Effector CD8-positive, alpha-beta T cell (primary cell): Measurements from ENCODE around the gene MEGF6.

Experiments used
- DNase-seq: peaks from one replicate; lab custom pipeline; 2025; lab: John Stamatoyannopoulos, UW

MEGF6 gene

DNA sequence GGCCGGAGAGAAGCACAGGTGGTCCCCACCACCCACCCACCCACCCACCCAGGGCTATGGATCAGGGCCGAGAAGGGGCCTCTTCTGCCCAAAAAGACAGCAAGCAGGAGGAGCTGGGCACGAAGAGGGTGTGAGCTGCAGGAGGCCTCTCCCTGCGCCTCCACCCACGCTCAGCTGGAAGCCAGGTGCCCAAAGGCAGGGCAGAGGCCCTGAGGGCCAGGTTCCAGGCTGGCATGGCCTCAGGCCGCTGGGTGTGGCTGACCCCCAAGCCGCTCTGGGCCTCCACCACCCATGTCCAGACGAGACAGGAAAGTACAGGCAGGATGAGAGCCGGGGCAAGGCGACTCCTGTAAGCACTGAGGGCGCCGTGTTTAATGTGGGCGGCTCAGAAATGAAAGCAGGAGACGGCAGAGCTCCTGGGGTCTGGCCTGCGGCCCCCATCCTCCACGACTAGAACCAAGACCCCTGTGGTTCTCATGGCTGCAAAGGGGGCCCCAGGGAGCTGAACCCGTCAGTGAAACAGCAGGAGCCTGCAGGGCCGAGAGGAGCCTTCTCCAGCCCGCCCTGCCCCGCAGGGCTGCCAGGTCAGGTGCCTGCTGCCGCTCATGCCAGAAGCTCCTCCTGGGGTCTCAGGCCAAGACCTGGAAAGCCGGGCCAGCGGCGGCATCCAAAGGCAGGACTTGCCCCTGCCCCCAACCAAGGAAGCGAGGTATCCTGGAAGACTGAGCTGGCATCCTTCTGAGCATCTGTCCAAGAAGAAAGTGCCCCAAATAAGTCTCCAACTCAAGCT lies 56.0 kb downstream of the MEGF6 start:
- DNase-seq: no peak

DNA sequence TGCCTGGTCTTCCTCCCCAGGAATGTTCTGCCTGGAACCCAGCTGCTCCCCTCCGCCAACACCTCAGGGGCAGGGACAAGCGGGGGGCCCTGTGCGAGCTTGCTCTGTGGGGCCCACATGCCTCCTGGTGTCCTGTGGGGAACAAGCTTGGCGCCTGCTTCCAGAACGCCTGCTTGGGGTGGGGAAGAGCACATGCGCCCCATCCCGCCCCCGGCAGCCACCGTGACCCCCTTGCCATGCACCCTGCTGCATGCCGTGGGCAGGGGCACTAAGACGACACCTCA lies 57.4 kb downstream of the MEGF6 start:
- DNase-seq: no peak

DNA sequence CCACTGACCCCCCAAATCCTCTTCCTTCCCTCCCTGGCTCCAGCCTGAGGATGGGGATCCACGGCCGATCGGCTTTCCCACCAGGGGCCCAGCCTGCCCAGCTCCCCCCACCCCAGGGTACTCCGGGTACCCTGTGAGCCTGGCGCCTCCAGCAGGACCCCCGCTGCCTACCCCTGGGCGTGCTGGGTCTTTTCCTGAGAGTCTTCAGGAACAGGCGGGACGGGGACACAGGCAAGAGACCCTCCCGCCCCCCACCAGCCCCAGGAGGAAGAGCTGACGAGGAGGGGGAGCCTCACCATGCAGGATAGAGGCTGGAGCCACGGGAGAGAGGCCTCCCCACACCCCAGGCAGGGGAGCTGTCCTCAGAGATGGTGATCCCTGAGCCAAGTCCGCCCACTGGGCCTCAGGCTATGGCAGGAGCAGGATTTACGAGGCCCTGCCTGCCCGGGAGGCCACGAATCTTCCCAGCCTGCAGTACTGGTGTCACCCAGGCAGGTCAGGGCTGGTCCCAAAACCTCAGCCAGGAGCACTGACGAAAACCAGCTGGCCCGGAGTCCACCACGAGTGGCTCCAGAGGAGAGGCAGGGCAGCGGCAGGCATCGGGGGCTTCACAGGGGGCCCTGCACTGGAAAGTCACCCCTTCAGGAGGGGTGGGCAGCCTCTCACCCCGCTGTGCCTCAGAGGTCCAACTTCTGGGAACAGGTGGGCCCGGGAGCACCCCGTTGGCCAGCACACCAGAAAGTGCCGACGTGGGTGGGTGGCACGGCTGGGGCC lies 58.0 kb downstream of the MEGF6 start:
- DNase-seq: no peak

DNA sequence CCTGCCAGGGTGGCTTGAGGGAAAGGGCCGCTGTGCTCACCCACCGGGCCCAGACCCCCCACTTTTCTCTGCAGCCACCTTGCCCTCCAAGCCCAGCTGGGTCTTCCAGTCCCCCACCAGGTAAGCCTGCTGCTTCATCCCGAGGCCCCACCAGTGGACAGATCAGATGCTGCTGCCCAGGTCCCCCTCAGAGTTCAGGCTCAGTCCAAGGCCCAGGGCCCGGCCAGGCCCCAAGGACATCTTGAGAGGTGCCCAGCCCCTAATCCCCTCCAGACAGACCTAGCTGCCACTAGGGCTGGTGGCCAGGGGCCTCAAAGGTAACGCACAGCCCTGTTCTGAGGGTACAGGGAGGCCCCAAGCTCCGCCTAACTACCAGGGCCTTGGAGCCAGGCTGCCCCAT lies 58.6 kb downstream of the MEGF6 start:
- no peak for DNase-seq

DNA sequence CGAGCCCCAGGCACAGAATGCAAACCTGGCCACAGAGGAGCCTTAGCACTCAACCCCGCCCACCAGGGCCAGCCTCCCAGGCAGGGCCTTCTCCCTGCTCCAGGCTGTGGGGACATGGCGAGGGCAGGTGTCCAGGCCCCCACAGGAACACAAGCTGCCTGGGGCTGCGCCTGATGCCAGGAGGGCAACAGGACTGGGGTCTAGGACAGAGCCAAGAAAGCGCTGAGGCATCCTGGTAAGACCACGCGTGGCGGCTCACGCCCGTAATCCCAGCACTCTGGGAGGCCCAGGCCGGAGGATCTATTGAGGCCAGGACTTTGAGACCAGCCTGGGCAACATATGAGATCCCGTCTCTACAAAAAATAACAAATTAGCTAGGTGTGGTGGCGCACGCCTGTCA lies 59.1 kb downstream of the MEGF6 start:
- DNase-seq: no peak

DNA sequence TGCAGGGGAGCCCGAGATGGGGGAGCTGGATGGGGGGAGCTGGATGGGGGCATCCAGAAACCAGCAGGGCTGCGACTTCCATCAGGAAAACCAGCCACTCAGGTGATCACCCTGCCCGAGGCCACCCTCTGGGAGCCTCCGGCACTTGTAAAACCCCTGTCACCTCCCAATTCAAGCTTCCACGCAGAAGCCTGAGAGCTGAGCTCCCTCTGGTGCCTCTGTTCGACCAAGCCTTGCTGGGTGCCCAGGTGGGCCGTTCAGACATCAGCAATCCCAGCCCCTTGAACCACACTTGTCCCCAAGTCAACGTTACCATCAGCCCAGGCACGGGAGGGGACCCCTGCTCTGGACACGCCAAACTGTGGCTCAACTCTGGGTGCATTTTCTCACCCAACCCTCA lies 59.6 kb downstream of the MEGF6 start:
- DNase-seq: no peak

DNA sequence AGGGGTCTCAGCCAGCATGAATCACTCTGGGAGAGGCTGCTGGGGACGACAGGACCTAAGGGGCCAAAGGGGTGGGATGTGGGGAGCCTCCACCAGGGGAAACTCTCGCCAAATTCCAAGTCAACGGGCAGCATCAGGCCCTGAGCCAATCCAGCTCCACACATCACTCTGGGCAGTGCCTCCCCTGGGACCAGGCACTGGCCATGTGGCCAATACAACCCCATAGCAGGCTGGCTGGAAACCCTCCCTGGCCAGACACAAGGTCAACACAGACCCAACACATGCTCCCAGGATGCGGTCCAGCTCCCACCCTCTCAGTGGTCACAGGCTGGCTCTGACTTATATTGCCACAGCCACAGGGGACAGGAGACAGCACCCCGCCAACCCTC lies 60.0 kb downstream of the MEGF6 start:
- no peak for DNase-seq

DNA sequence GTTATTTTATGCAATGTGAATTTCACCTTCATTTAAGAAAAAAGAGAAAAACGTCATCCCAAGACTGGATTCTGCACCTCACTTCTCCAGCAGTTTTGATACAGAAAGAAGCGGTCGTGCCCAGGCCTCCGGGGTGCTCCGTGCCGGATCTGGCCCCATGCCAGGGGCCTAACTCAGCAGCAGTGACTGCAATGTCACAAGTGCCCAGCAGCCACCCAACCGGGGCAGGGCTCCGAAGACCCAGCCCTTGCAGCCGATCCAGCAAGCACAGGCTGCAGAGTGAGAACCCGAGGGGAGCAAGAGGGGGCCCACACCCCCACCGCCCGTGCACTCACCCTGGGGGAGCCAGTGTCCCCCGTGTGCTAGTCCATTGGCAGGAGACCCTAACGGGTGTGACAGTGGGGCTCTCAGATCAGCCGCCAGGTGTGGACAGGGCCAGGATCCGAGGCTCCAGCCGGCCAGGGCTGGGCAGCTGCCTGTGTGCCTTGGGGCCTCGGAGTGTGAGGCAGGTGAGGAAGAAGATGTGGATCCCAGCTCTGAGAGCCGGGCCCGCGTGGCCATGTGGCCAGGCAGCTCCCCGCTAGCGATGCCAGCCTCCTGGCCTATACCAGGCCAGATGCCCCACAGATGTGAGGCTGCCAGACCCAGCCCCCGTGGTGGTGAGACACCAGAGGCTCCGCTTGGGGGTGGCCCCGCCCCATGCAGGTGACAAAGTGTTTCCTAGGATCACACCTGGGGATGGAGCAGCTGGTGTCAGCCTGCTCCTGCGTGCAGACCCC lies 60.6 kb downstream of the MEGF6 start:
- no peak for DNase-seq

DNA sequence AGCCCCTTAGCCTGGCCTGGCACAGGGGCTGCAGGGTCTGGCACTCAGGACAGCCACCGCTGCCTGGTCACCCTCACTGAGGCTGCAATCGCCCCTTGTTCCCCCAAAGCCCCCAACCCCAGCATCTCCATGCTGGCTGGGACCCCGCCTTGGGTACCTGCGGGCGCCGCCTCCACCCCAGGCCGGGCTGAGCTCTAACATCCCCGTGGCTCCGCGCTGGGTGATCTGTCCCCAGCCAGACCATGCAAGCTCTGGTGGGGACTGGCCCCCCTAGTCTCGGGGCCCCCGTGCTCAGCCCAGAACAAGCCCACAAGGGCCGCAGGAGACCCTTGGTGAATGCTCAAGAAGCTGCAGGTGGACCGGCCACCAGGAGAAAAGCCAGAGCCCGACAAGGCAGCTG lies 62.4 kb downstream of the MEGF6 start:
- DNase-seq: no peak

DNA sequence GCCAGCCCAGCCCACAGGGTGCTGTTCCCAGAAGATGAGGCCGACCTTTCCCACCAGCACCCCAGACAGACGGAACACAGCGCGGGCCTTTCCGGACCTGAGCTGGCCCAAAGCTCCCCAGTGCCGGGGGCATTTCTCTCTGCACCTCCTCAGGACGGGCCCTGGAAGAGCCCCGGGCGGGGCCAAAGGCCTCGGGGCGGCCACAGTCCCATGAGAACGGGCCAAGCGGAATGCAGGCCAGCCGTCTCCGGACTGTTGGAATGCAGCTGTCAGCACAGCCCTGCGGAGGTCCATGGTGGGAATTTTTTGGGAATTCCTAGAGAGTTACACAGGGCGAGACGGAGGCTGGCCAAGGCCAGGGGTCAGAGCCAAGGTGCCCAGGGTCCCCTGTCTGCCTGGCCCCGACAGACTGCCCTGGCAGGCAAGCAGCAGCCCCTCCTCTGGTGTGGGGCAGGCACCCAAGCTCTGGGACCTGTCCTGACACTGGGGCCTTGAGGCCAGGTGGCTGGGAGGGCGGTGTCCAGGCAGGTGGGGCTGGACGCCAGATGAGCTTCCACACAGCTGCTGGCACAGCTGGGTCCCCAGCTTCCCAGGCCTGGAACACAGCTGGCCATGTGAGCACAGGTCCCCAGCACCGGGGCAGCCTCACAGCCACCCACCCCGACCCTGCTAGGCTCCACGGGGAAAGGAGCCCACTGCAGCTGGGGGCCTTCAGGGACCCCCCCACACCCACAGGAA lies 63.0 kb downstream of the MEGF6 start:
- DNase-seq: no peak

DNA sequence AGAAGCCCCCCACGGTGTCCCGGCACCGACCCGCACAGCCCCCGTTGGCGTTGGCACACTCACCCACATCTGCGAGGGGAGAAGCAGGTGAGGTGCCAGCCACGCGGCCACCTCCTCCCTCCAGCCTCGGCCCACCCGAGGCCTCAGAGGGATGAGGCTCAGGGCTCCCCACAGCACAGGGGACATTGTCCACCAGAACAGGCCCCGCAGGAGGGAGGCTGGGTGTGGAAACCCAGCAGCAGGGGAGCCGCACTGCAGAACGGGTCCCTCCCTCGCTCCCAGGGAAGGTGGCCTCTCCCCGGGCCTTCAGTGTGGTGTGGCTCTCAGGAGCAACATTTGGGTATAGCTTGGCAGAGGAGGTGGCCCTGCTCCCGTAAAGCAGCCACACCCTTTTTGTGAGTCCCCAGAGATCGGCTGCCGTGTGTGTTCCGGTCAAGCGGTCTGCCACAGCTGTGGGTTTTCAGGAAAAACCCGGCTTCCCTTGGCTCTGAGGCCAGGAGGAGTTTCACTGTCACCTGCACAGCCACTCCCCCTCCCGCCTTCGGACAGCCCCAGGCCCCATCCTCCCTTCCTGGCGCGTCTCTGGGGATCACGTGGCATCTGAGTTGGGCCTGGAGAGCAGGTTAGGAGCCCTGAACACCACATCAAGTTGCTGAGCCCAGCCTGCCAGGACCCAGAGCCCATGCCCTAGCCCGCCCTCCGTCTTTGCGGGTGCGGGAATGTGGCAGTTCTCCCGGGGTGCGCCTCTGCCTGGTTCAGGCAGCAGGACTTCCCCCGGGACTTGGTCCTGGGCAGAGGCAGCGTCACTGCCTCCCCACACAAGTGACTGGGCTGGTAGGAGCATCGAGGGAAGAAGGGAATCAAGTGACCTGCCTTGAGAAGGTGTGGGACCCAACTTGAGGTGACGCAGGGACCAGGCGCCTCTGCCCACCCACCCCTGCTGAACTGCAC lies 64.0 kb downstream of the MEGF6 start:
- no peak for DNase-seq

DNA sequence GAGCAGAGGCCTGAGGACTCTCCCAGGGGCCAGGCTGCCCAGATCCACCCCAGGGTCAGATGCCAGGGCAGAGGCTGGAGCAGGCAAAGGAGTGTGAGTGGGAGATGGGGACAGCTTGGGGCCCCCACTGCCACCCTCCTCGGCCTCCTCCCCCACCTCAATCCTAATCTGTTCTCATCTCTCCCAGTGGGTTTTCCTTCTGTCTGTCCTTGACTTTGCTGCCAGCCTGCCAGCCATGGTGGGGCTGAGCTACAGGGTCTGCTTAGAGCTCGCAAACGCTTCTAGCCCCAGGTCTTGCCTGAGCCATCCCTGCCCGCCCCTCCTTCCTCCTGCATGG lies 65.3 kb downstream of the MEGF6 start:
- no peak for DNase-seq

DNA sequence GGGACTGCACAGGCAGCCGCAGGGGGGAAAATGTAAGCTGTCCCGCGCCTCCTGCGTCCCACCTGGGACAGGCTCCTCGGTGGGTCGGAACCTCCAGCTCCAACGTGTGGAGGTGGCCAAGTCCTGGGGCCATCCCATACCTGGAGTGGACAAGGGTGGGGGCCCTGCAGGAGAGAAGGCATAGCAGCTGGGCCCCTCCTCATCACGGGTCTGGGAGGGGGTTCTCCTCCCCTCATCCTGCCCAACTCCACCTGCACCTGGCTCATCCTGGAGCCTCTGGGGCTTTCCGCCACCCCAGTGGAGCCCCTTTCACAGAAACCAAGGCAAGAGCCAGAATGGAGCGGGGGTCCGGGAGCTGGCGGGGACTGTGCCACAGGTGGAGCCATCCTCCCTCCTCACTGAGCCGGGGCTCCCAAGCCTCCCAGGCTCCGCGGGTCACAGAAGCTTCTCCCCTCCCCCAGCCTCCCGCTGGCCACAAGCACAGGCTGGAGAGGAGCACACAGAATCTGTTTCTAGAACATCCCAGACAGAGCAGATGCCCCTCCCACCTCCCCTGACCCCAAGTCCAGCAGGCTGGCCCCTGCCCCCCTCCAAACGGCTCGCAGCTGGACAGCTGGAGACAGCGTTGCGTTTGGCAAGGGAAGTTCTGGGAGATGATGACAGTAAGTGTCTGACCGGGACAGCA lies 65.8 kb downstream of the MEGF6 start:
- no peak for DNase-seq

DNA sequence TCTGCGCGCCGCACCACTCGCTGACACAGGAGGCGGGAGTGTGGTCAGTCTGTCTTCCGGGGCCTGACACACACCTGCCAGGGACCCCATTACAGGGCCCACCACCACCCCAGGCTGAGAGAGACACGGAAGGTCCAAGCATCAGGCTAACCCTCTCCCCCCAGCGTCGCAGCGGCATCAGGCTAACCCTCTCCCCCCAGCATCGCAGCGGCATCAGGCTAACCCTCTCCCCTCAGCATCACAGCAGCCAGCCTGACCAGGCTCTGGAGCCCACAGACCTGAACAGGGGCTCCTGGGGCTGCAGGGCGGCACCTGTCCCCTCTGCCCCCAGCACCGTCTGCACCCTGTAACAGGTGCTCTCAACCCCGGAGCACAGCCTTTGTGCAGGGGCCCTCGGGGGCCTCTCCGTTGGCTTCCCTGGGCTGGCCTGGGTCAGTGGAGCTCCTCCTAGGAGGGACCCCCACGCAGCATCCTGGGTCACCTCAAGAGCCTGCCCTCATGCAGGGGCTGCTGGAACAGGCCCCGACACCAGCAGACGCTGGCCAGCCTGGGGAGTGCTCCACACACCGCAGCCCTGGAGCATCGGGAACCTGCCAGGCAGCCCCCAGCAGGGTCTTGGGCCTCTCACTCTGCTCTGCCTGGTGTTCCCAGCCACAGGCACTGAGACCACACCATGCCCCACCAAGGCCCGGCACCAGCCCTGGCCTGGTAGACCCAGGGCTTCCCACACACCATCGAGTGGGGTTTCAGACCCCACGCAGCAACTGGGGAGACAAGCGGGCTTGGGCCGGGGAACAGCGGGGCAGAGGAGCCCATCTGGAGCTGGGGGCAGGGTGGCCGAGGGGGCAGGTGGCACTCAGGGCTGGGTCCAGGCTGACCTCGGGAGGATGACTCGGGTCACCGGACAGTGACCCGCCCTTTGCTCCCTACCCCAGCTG lies 67.0 kb downstream of the MEGF6 start:
- DNase-seq: no peak

DNA sequence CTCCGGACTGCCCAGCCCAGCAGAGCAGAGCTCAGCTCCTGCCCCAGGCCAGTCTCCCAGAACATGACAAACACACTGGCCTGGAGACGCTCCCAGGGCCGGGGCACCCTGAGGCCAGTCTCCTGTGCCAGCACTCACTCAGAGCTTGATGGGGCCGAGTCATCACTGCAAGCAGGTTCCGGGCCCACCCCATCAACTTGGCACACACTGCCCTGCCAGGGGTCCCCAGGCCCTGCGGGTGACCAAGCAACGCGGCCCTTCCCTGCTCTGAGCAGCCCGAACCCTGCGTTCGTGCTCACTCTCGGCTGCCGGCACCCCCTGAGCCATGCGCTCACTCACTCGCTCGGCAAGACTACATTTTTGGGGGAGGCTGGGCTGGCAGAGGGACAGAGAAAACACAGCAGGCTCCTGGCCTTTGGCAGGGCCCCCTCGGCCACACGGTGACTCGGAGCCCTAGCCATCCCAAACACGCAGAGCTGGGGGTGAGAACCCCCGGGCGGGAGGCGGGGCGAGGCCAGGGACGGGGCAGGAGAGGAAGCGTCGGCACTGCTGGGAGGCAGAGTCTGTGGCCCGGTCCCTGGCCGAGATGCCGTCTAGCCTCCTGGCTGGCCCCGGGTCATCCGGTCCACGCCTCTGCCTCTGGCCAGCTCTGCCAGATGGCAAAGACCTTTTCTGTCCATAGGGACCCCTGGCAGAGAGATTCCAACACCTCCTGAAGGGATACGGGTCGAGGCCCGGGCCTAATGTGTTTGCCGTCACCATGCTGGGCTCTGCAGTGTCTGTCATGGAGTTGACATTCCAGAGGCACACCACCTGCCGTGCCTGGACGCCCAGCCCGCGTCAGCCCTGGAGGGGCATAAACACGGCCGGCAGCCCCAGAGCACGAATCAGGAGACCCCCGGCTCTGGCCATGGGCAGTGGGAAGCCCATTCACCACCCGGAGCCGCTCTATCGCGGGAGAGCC lies 68.0 kb downstream of the MEGF6 start:
- DNase-seq: no peak

DNA sequence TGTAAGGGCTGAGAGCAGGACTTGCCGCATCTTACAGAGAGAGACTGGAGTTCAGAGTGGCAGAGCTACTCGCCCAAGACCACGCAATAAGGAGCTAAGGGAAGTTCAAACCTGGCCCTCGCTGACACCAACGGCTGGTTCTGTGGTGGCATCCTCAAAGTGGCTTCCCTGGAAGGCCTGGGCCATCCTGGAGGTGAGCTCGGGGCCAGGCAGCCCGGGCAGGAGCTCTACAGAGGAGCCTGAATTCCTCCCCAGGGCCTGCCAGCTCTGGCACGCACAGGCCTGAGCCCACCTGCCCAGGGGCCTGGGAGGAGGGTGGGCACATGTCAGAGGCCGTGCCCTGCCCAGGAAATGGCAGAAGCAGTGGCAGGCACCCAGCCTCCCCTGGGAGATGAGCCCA lies 68.6 kb downstream of the MEGF6 start:
- no peak for DNase-seq

DNA sequence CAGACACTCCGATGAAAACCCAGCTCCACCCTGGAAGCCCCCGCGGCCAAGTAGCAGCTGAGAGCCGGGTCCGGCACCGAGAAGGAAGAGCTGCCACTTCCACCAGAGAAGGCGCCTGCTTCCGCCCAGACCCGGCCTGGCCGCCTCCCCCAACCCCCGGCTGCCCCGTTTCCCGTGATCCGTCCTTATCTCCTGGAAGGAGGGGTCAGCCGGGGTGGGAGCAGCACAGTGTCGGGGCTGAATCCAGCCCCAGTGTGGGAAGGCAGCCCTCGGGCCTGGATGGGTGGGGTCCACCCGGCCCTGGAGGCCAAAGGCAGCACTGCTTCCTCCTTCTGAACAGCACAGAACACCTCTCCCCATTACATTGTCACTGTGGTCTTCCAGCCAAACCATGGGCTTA lies 69.4 kb downstream of the MEGF6 start:
- DNase-seq: no peak

DNA sequence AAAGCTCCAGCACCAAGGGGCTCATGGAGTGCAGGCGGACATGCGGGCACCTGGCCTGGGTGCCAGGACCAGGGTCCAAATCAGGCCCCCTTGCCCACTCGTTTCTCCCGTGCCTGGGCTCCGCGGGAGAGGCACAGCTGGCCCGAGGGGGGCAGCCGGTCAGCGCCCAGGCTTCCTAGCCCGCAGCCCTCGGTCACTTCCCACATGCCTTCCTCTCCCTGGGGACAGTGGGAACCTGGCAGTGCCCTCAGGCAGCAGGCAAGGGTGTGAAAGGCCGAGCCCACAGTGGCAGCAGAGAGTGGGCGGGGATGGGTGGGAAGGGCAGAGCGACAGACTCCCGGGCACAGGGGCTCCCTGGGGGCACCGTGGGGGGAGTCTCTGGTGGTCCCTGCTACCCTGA lies 69.8 kb downstream of the MEGF6 start:
- no peak for DNase-seq
